Ishikawa (cell line): Measurements from ENCODE around the gene TARBP2.

Experiments
- CEBPB ChIP-seq: IDR thresholded peaks from 2 replicates; pipeline ENCODE4 v1.6.1; 2012
- EGR1 ChIP-seq: IDR thresholded peaks from 2 replicates; pipeline ENCODE4 v1.6.1; 2012
- EP300 ChIP-seq: IDR thresholded peaks from 2 replicates; pipeline ENCODE4 v1.6.1; 2012; ENCODE audit warnings: borderline replicate concordance
- FOXM1 ChIP-seq: IDR thresholded peaks from 2 replicates; pipeline ENCODE4 v1.6.1; 2012; ENCODE audit warnings: low read depth, borderline replicate concordance
- MAX ChIP-seq: IDR thresholded peaks from 2 replicates; pipeline ENCODE4 v1.6.1; 2012
- NFIC ChIP-seq: IDR thresholded peaks from 2 replicates; pipeline ENCODE4 v1.6.1; 2012
- RAD21 ChIP-seq: IDR thresholded peaks from 2 replicates; pipeline ENCODE4 v1.6.1; 2012; ENCODE audit warnings: low read depth
- REST ChIP-seq: IDR thresholded peaks from 2 replicates; pipeline ENCODE4 v1.6.1; 2012; ENCODE audit warnings: low read depth, mild to moderate bottlenecking
- TAF1 ChIP-seq: IDR thresholded peaks from 2 replicates; pipeline ENCODE4 v1.6.1; 2012; ENCODE audit warnings: low read depth, mild to moderate bottlenecking
- TCF12 ChIP-seq: IDR thresholded peaks from 2 replicates; pipeline ENCODE4 v1.6.1; 2012; ENCODE audit warnings: low read depth
- TEAD4 ChIP-seq: IDR thresholded peaks from 2 replicates; pipeline ENCODE4 v1.6.1; 2012
- USF1 ChIP-seq: IDR thresholded peaks from 2 replicates; pipeline ENCODE4 v1.6.1; 2012
- YY1 ChIP-seq: IDR thresholded peaks from 2 replicates; pipeline ENCODE4 v1.6.1; 2012; ENCODE audit warnings: low read depth
- ZBTB7A ChIP-seq: IDR thresholded peaks from 2 replicates; pipeline ENCODE4 v1.6.1; 2012; ENCODE audit warnings: low read depth

- TF ChIP-seq MAX (no peak), NFIC (no peak), CEBPB (no peak), RAD21 (no peak), REST (no peak), EP300 (no peak), YY1 (no peak), ZBTB7A (no peak), USF1 (no peak), TAF1 (no peak), TEAD4 (no peak), EGR1 (no peak), TCF12 (no peak), FOXM1 (no peak)
These were observed 20.3 kb upstream of the TARBP2 start for GRCh38 chr12:53480491-53481442.
